ENCODE data around the gene HYAL4.

HYAL4 gene

DNA sequence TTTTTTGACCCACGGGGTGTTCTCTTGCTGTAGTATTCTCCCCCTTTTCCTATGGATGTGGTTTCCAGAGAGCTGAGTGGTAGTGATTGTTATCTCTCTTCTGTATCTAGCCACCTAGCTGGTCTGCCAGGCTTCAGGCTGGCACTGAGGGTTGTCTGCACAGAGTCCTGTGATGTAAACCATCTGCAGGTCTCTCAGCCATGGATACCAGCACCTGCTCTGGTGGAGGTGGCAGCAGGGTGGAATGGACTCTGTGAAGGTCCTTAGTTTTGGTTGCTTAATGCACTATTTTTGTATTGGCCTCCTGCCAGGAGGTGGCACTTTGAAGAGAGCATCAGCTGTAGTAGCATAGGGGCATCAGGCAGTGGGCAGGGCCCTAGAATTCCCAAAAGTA, 851 bp downstream of the HYAL4 start:
- Histone ChIP-seq H3K18ac (ENCODE audit: low read length) (peak overlapping the region; percentile 28), H3K9me3 (ENCODE audit: insufficient read depth, low read depth, low read length) (peaks cover 5% of the 10 kb centered on the region), H4K8ac (ENCODE audit: low read depth, low read length) (no peak overlapping the region), H2BK120ac (ENCODE audit: insufficient read depth, low read length, poor library complexity) (peak overlapping the region; percentile 47), H3K4me1 (ENCODE audit: control insufficient read depth in 1 of 2, insufficient read depth in 2 of 2, low read length in 2 of 2) (peaks cover 11 to 12% of the 10 kb centered on the region in 2 experiments), H2AK5ac (ENCODE audit: low read length) (peak overlapping the region; percentile 37), H3K9ac (ENCODE audit: low read length) (no peak overlapping the region), H4K12ac (ENCODE audit: low read depth, low read length) (no peak overlapping the region), H3K23ac (ENCODE audit: low read length) (no peak overlapping the region), H3K79me1 (ENCODE audit: low read length) (peaks cover 8% of the 10 kb centered on the region), H3K27me3 (ENCODE audit: insufficient read depth, low read length) (no peaks in the 10 kb centered on the region), H3K4me2 (ENCODE audit: low read length) (no peak overlapping the region), H2BK12ac (ENCODE audit: low read length) (peak overlapping the region; percentile 48), H3K14ac (ENCODE audit: low read length) (peak overlapping the region; percentile 0), H3K27ac (ENCODE audit: low read depth, low read length) (peak overlapping the region; percentile 18), H3K36me3 (ENCODE audit: control insufficient read depth in 1 of 2, insufficient read depth in 2 of 2, low read length in 2 of 2) (no peaks in the 10 kb centered on the region), H3K4ac (ENCODE audit: low read depth, low read length) (no peak overlapping the region), H4K91ac (ENCODE audit: low read depth, low read length) (peak overlapping the region; percentile 47), H3K79me2 (ENCODE audit: control insufficient read depth, insufficient read depth, low read length, poor library complexity) (no peaks in the 10 kb centered on the region), H2BK5ac (ENCODE audit: low read depth, low read length, poor library complexity) (peak overlapping the region; percentile 42), H2AFZ (ENCODE audit: insufficient read depth, low read length, poor library complexity) (no peak overlapping the region), H3K4me3 (ENCODE audit: low read depth, low read length) (no peak overlapping the region)
- DNase-seq = peak in 1 of 2 donors; percentile 35
- no CpG with 5 or more reads among the region's 1 CpG for WGBS (ENCODE audit: extremely low coverage, insufficient coverage, insufficient read length)

DNA sequence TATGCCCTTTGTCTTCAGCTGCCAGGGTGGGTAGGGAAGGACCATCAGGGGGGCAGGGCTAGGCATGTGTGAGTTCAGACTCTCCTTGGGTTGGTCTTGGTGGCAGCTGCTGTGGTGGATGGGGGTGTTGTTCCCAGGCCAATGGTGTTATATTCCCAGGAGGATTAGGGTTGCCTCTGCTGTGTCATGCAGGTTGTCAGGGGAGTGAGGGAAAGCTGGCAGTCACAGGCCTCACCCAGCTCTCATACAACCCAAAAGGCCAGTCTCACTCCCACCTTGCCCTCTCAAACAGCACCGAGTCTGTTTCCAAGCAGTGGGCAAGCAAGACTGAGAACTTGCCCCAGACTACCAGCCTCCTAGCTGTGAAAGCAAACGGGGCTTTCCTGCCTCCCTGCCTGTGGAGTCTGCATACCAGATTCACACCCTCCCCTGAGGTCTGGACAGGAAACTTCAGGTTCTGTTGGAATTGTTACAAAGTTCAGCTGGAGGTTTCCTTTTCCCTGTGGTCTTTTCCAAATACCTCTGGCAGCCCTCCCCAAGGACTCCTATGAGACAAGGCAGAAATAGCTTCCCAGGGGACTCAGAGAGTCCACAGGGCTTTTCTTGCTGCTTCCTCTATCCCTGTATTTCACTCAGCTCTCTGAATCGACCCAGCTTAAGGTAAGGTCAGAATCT, 1.4 kb downstream of the HYAL4 start:
- H3K79me2 ChIP-seq (ENCODE audit: control insufficient read depth, insufficient read depth, low read length, poor library complexity) = no peaks in the 10 kb centered on the region
- WGBS (ENCODE audit: extremely low coverage, insufficient coverage, insufficient read length) = no CpG with 5 or more reads among the region's 3 CpGs
- peaks cover 5% of the 10 kb centered on the region for H3K9me3 ChIP-seq (ENCODE audit: insufficient read depth, low read depth, low read length)
- peak overlapping the region; percentile 41 for H4K91ac ChIP-seq (ENCODE audit: low read depth, low read length)
- H2BK12ac ChIP-seq (ENCODE audit: low read length) = peak overlapping the region; percentile 97
- peak overlapping the region; percentile 39 for H3K18ac ChIP-seq (ENCODE audit: low read length)
- no peaks in the 10 kb centered on the region for H3K36me3 ChIP-seq (ENCODE audit: control insufficient read depth in 1 of 2, insufficient read depth in 2 of 2, low read length in 2 of 2)
- H2AK5ac ChIP-seq (ENCODE audit: low read length) = peak overlapping the region; percentile 37
- no peak overlapping the region for H3K4ac ChIP-seq (ENCODE audit: low read depth, low read length)
- H3K27me3 ChIP-seq (ENCODE audit: insufficient read depth, low read length) = no peaks in the 10 kb centered on the region
- no peak overlapping the region for H3K9ac ChIP-seq (ENCODE audit: low read length)
- H3K4me3 ChIP-seq (ENCODE audit: low read depth, low read length) = peak overlapping the region; percentile 18
- H3K23ac ChIP-seq (ENCODE audit: low read length) = no peak overlapping the region
- peak overlapping the region; percentile 77 for H2BK120ac ChIP-seq (ENCODE audit: insufficient read depth, low read length, poor library complexity)
- peaks cover 8% of the 10 kb centered on the region for H3K79me1 ChIP-seq (ENCODE audit: low read length)
- H4K8ac ChIP-seq (ENCODE audit: low read depth, low read length) = no peak overlapping the region
- peak overlapping the region; percentile 26 for H3K4me2 ChIP-seq (ENCODE audit: low read length)
- H3K4me1 ChIP-seq (ENCODE audit: control insufficient read depth in 1 of 2, insufficient read depth in 2 of 2, low read length in 2 of 2) = peaks cover 11 to 12% of the 10 kb centered on the region in 2 experiments
- H2AFZ ChIP-seq (ENCODE audit: insufficient read depth, low read length, poor library complexity) = no peak overlapping the region
- peak overlapping the region; percentile 86 for H2BK5ac ChIP-seq (ENCODE audit: low read depth, low read length, poor library complexity)
- H4K12ac ChIP-seq (ENCODE audit: low read depth, low read length) = no peak overlapping the region
- H3K27ac ChIP-seq (ENCODE audit: low read depth, low read length) = peak overlapping the region; percentile 64
- peak overlapping the region; percentile 63 for H3K14ac ChIP-seq (ENCODE audit: low read length)
- DNase-seq = peak; percentile 83 to 87

DNA sequence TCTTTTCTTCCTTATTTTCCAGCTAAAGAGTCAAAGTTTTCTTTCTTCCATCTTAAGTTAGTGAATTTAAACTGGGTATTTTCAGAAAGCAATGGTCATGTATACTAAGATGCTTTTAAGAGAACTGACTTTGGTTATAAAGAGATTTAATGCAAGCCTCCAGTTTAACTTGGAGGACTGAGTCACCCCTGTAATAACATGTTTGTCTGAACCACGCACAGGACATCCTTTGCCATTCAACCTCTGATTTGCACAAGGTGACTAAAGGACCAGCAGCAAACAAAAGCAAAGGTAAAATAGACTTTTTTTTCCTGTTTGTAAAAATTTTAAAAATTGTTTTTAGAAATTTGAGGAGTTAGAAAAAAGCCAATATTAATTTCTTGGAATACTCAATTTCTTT, 2.9 kb downstream of the HYAL4 start:
- H4K12ac ChIP-seq (ENCODE audit: low read depth, low read length) = no peak overlapping the region
- H3K9ac ChIP-seq (ENCODE audit: low read length) = no peak overlapping the region
- no peak overlapping the region for H2BK120ac ChIP-seq (ENCODE audit: insufficient read depth, low read length, poor library complexity)
- H3K14ac ChIP-seq (ENCODE audit: low read length) = no peak overlapping the region
- H4K8ac ChIP-seq (ENCODE audit: low read depth, low read length) = no peak overlapping the region
- peaks cover 11 to 12% of the 10 kb centered on the region in 2 experiments for H3K4me1 ChIP-seq (ENCODE audit: control insufficient read depth in 1 of 2, insufficient read depth in 2 of 2, low read length in 2 of 2)
- no peaks in the 10 kb centered on the region for H3K27me3 ChIP-seq (ENCODE audit: insufficient read depth, low read length)
- H3K18ac ChIP-seq (ENCODE audit: low read length) = no peak overlapping the region
- no peak overlapping the region for H2AFZ ChIP-seq (ENCODE audit: insufficient read depth, low read length, poor library complexity)
- H2BK5ac ChIP-seq (ENCODE audit: low read depth, low read length, poor library complexity) = no peak overlapping the region
- no CpG with 5 or more reads among the region's 1 CpG for WGBS (ENCODE audit: extremely low coverage, insufficient coverage, insufficient read length)
- H3K4me2 ChIP-seq (ENCODE audit: low read length) = no peak overlapping the region
- H3K23ac ChIP-seq (ENCODE audit: low read length) = no peak overlapping the region
- H3K36me3 ChIP-seq (ENCODE audit: control insufficient read depth in 1 of 2, insufficient read depth in 2 of 2, low read length in 2 of 2) = no peaks in the 10 kb centered on the region
- H3K27ac ChIP-seq (ENCODE audit: low read depth, low read length) = no peak overlapping the region
- H3K4me3 ChIP-seq (ENCODE audit: low read depth, low read length) = no peak overlapping the region
- peaks cover 8% of the 10 kb centered on the region for H3K79me1 ChIP-seq (ENCODE audit: low read length)
- no peak overlapping the region for H2AK5ac ChIP-seq (ENCODE audit: low read length)
- DNase-seq = no peak
- no peak overlapping the region for H2BK12ac ChIP-seq (ENCODE audit: low read length)
- peaks cover 5% of the 10 kb centered on the region for H3K9me3 ChIP-seq (ENCODE audit: insufficient read depth, low read depth, low read length)
- no peak overlapping the region for H4K91ac ChIP-seq (ENCODE audit: low read depth, low read length)
- H3K79me2 ChIP-seq (ENCODE audit: control insufficient read depth, insufficient read depth, low read length, poor library complexity) = no peaks in the 10 kb centered on the region
- H3K4ac ChIP-seq (ENCODE audit: low read depth, low read length) = no peak overlapping the region

DNA sequence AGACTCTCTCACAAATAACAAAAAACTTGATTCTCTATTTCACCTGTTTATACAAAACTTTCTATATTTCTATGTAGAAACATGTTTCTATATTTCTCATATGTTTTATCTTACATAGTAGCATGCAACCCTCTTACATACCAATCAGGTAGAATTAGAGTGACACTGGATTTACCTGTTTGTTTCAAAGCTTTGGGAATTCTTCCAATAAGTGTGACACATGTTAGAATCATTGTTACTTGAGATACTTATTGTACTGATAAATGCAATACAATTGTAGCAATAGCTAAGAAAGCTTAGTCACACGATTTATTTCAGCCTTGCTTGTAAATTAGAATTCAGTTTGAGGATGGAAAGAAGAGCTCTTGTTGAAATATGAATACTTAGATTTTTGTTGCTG, 4.9 kb downstream of the HYAL4 start:
- Histone ChIP-seq H3K9me3 (ENCODE audit: insufficient read depth, low read depth, low read length) (peaks cover 3% of the 10 kb centered on the region), H2AK5ac (ENCODE audit: low read length) (no peak overlapping the region), H3K14ac (ENCODE audit: low read length) (no peak overlapping the region), H3K9ac (ENCODE audit: low read length) (no peak overlapping the region), H3K4ac (ENCODE audit: low read depth, low read length) (no peak overlapping the region), H3K79me2 (ENCODE audit: control insufficient read depth, insufficient read depth, low read length, poor library complexity) (no peaks in the 10 kb centered on the region), H4K91ac (ENCODE audit: low read depth, low read length) (no peak overlapping the region), H2BK12ac (ENCODE audit: low read length) (no peak overlapping the region), H3K23ac (ENCODE audit: low read length) (no peak overlapping the region), H2BK5ac (ENCODE audit: low read depth, low read length, poor library complexity) (no peak overlapping the region), H3K27ac (ENCODE audit: low read depth, low read length) (no peak overlapping the region), H3K18ac (ENCODE audit: low read length) (no peak overlapping the region), H3K4me1 (ENCODE audit: control insufficient read depth in 1 of 2, insufficient read depth in 2 of 2, low read length in 2 of 2) (peaks cover 11 to 12% of the 10 kb centered on the region in 2 experiments), H4K12ac (ENCODE audit: low read depth, low read length) (no peak overlapping the region), H3K27me3 (ENCODE audit: insufficient read depth, low read length) (no peaks in the 10 kb centered on the region), H3K4me2 (ENCODE audit: low read length) (no peak overlapping the region), H3K4me3 (ENCODE audit: low read depth, low read length) (no peak overlapping the region), H3K36me3 (ENCODE audit: control insufficient read depth in 1 of 2, insufficient read depth in 2 of 2, low read length in 2 of 2) (no peaks in the 10 kb centered on the region), H2BK120ac (ENCODE audit: insufficient read depth, low read length, poor library complexity) (no peak overlapping the region), H3K79me1 (ENCODE audit: low read length) (peaks cover 8% of the 10 kb centered on the region), H4K8ac (ENCODE audit: low read depth, low read length) (no peak overlapping the region), H2AFZ (ENCODE audit: insufficient read depth, low read length, poor library complexity) (no peak overlapping the region)
- DNase-seq = peak in 1 of 2 donors; percentile 62
- WGBS (ENCODE audit: extremely low coverage, insufficient coverage, insufficient read length) = no CpG with 5 or more reads among the region's 1 CpG
